HepG2 (cell line): ENCODE measurements around the gene CCDC167. TPM values are rescaled to one million over a fixed set of nuclear protein-coding genes. Genes with fewer than 3 reads are reported as not detected.

Experiments
- ARHGAP35 ChIP-seq: sonication (generic); formaldehyde crosslinking; IDR thresholded peaks from 2 replicates; pipeline ENCODE4 v1.9.0; 2022; ENCODE audit warnings: mild to moderate bottlenecking, inconsistent platforms, moderate library complexity, missing genetic modification reagents, borderline replicate concordance
- DMAP1 ChIP-seq: IDR thresholded peaks from 2 replicates; pipeline ENCODE4 v1.6.1; 2016
- E2F5 ChIP-seq: sonication (generic); formaldehyde crosslinking; conservative IDR thresholded peaks from 2 replicates; pipeline ENCODE4 v1.4.0; 2020; ENCODE audit warnings: missing genetic modification reagents
- ELF3 ChIP-seq: IDR thresholded peaks from 2 replicates; pipeline ENCODE4 v1.6.1; 2016; ENCODE audit warnings: missing genetic modification reagents, missing compliant biosample characterization
- KAT7 ChIP-seq: IDR thresholded peaks from 2 replicates; pipeline ENCODE4 v1.6.1; 2018; ENCODE audit warnings: borderline replicate concordance, missing compliant biosample characterization
- KDM5B ChIP-seq: sonication (generic); formaldehyde crosslinking; IDR thresholded peaks from 2 replicates; pipeline ENCODE4 v1.4.0; 2020; ENCODE audit warnings: missing genetic modification reagents, mild to moderate bottlenecking, borderline replicate concordance
- KMT2A ChIP-seq: sonication (generic); formaldehyde crosslinking; IDR thresholded peaks from 2 replicates; pipeline ENCODE4 v1.4.0; 2020; ENCODE audit warnings: missing genetic modification reagents
- KMT2B ChIP-seq: IDR thresholded peaks from 2 replicates; pipeline ENCODE4 v1.6.1; 2016; ENCODE audit warnings: missing genetic modification reagents, missing compliant biosample characterization
- MTA3 ChIP-seq: sonication (generic); formaldehyde crosslinking; IDR thresholded peaks from 2 replicates; pipeline ENCODE4 v1.4.0; 2020; ENCODE audit warnings: missing genetic modification reagents
- NFRKB ChIP-seq: fragments of 450-650 bp; IDR thresholded peaks from 2 replicates; pipeline ENCODE4 v1.6.1; 2017
- NRL ChIP-seq: sonication (generic); formaldehyde crosslinking; IDR thresholded peaks from 2 replicates; pipeline ENCODE4 v1.5.0; 2020; ENCODE audit warnings: missing genetic modification reagents, mild to moderate bottlenecking, moderate library complexity, borderline replicate concordance
- RBFOX2 ChIP-seq: fragments of 200-400 bp; formaldehyde crosslinking; IDR thresholded peaks from 2 replicates; pipeline ENCODE4 v1.6.1; 2017; ENCODE audit warnings: low read depth, mild to moderate bottlenecking, low read length
- RFX5 ChIP-seq: IDR thresholded peaks from 2 replicates; pipeline ENCODE4 v1.6.1; 2011; ENCODE audit warnings: low read depth, low read length, improper control_type of control experiment
- SMAD1 ChIP-seq: sonication (generic); formaldehyde crosslinking; IDR thresholded peaks from 2 replicates; pipeline ENCODE4 v1.4.0; 2020; ENCODE audit warnings: missing genetic modification reagents, low read depth, mild to moderate bottlenecking, borderline replicate concordance
- SMARCC2 ChIP-seq: fragments of 450-650 bp; IDR thresholded peaks from 2 replicates; pipeline ENCODE4 v1.6.1; 2017; ENCODE audit warnings: antibody characterized with exemption, mild to moderate bottlenecking
- SYNCRIP ChIP-seq: fragments of 200-400 bp; formaldehyde crosslinking; IDR thresholded peaks from 2 replicates; pipeline ENCODE4 v1.6.1; 2018; ENCODE audit warnings: mild to moderate bottlenecking, low read depth, low read length; ENCODE audit not compliant: insufficient read depth
- TAF15 ChIP-seq: fragments of 200-400 bp; formaldehyde crosslinking; IDR thresholded peaks from one replicate; pipeline ENCODE4 v1.6.1; 2018; ENCODE audit warnings: mild to moderate bottlenecking, low read depth, low read length; ENCODE audit not compliant: poor library complexity, severe bottlenecking
- ZFX ChIP-seq: sonication (generic); formaldehyde crosslinking; IDR thresholded peaks from 2 replicates; pipeline ENCODE4 v1.4.0; 2020; ENCODE audit warnings: mild to moderate bottlenecking, low read depth, missing genetic modification reagents, moderate library complexity
- ZFY ChIP-seq: sonication (generic); formaldehyde crosslinking; IDR thresholded peaks from 2 replicates; pipeline ENCODE4 v1.4.0; 2020; ENCODE audit warnings: missing genetic modification reagents
- ZNF260 ChIP-seq: sonication (generic); formaldehyde crosslinking; IDR thresholded peaks from 2 replicates; pipeline ENCODE4 v1.4.0; 2020; ENCODE audit warnings: missing genetic modification reagents, low read depth, mild to moderate bottlenecking, borderline replicate concordance
- ZNF350 ChIP-seq: sonication (generic); formaldehyde crosslinking; IDR thresholded peaks from 2 replicates; pipeline ENCODE4 v1.4.0; 2020; ENCODE audit warnings: mild to moderate bottlenecking, low read depth, missing genetic modification reagents, borderline replicate concordance
- ZNF430 ChIP-seq: sonication (generic); formaldehyde crosslinking; IDR thresholded peaks from 2 replicates; pipeline ENCODE4 v1.9.0; 2021; ENCODE audit warnings: mild to moderate bottlenecking, missing genetic modification reagents
- ZNF431 ChIP-seq: sonication (generic); formaldehyde crosslinking; IDR thresholded peaks from 2 replicates; pipeline ENCODE4 v1.9.0; 2022; ENCODE audit warnings: missing genetic modification reagents, low read depth, mild to moderate bottlenecking, borderline replicate concordance
- ZNF567 ChIP-seq: sonication (generic); formaldehyde crosslinking; IDR thresholded peaks from 2 replicates; pipeline ENCODE4 v1.8.1; 2023; ENCODE audit warnings: mild to moderate bottlenecking, missing genetic modification reagents, borderline replicate concordance
- ZNF574 ChIP-seq: sonication (generic); formaldehyde crosslinking; IDR thresholded peaks from 2 replicates; pipeline ENCODE4 v1.4.0; 2020; ENCODE audit warnings: missing genetic modification reagents
- ZNF747 ChIP-seq: sonication (generic); formaldehyde crosslinking; IDR thresholded peaks from 2 replicates; pipeline ENCODE4 v1.8.1; 2023; ENCODE audit warnings: missing genetic modification reagents, mild to moderate bottlenecking, borderline replicate concordance
- ZNF768 ChIP-seq: sonication (generic); formaldehyde crosslinking; IDR thresholded peaks from 2 replicates; pipeline ENCODE4 v1.4.0; 2020; ENCODE audit warnings: missing genetic modification reagents
- ZNF772 ChIP-seq: sonication (generic); formaldehyde crosslinking; IDR thresholded peaks from 2 replicates; pipeline ENCODE4 v1.5.0; 2020; ENCODE audit warnings: mild to moderate bottlenecking, missing genetic modification reagents
- polyA plus RNA-seq, 8 experiments: library from polyadenylated mRNA; depleted of rRNA in 3 of 8; stranded (reverse) in 7 of 8; unstranded in 1 of 8; fragments of >200 nt; fragmentation: Illumina TruSeq in 4 of 8; extraction: Trizol in 4 of 8; gene quantifications; 2 replicates each; pipeline versions ENCODE4 v1.2.1 to v1.2.3, GENCODE V29; 2011 to 2016; ENCODE audit warnings: low read depth in 4 of 8, missing spikeins in 1 of 8, mixed read lengths in 1 of 8; ENCODE audit not compliant: insufficient read depth in 1 of 8
- total RNA-seq, 5 experiments: library from RNA; depleted of rRNA; stranded (reverse); fragments of >200 nt; fragmentation: Illumina TruSeq; extraction: Trizol; gene quantifications; 2 replicates each; pipeline ENCODE4 v1.2.3, GENCODE V29; 2016; ENCODE audit warnings: low read depth in 1 of 5

CCDC167 gene
- total and polyA plus RNA-seq, 2 of the 13 experiments (the other 11 are each of a cell fraction or from before 2014, with no cell fraction given) = 48.4 to 66.8 TPM

GRCh38 chr6:37499433-37500293 is at the start of gene CCDC167 (continued):
- no peak for TF ChIP-seq NFRKB
- TF ChIP-seq ZNF350 (CRISPR knock-in tag) = no peak; the same call in 1 of the 2 replicates
- 0 out of 2 replicates have a peak, but pooled peaks have one; percentile 63 for TF ChIP-seq ZNF430 (CRISPR knock-in tag)
- TF ChIP-seq KMT2A (CRISPR knock-in tag) = 0 out of 2 replicates have a peak, but pooled peaks have one; percentile 17
- peak; percentile 62 for TF ChIP-seq ZNF574 (CRISPR knock-in tag)
- TF ChIP-seq ZFX (CRISPR knock-in tag) = peak; percentile 78
- 0 out of 2 replicates have a peak, but pooled peaks have one; percentile 65 for TF ChIP-seq ARHGAP35 (CRISPR knock-in tag)
- no peak for TF ChIP-seq SYNCRIP
- TF ChIP-seq ZNF772 = peak; percentile 89; the same call in 1 of the 2 replicates
- peak; percentile 85 for TF ChIP-seq NRL (CRISPR knock-in tag)
- no peak for TF ChIP-seq ZNF260
- no peak for TF ChIP-seq RBFOX2
- TF ChIP-seq ZNF567 (CRISPR knock-in tag) = peak; percentile 77; the same call in 1 of the 2 replicates
- TF ChIP-seq KDM5B = peak; percentile 93; the same call in 1 of the 2 replicates
- TF ChIP-seq DMAP1 = peak; percentile 78
- TF ChIP-seq ELF3 (CRISPR knock-in tag) = no peak
- peak; percentile 70; the same call in 1 of the 2 replicates for TF ChIP-seq KAT7 (CRISPR knock-in tag)
- TF ChIP-seq ZNF431 = no peak
- no peak for TF ChIP-seq MTA3
- peak; percentile 68; the same call in 1 of the 2 replicates for TF ChIP-seq ZFY (CRISPR knock-in tag)
- no peak for TF ChIP-seq TAF15
- TF ChIP-seq SMAD1 (CRISPR knock-in tag) = no peak
- peak; percentile 65 for TF ChIP-seq RFX5
- peak; percentile 53; the same call in 1 of the 2 replicates for TF ChIP-seq E2F5 (CRISPR knock-in tag)
- no peak for TF ChIP-seq SMARCC2
- no peak; the same call in 1 of the 2 replicates for TF ChIP-seq ZNF768 (CRISPR knock-in tag)
- peak; percentile 48; the same call in 1 of the 2 replicates for TF ChIP-seq ZNF747 (CRISPR knock-in tag)
- TF ChIP-seq KMT2B (CRISPR knock-in tag) = peak; percentile 26; the same call in 1 of the 2 replicates
